Heart left ventricle (tissue), 16 donors: ENCODE data around the gene CCL3. TPM values are rescaled to one million over a fixed set of nuclear protein-coding genes. Genes with fewer than 3 reads are reported as not detected.

Experiments used
- ATAC-seq, 4 donors: fragments of 200-7000 bp; cut with Tn5 transposase; one replicate each; pipeline ENCODE4 v1.9.1; 2020 to 2022; ENCODE audit warnings: moderate library complexity in 4 of 4, mild to moderate bottlenecking in 3 of 4, moderate number of reproducible peaks in 1 of 4
- DNase-seq, 5 donors: peaks; one replicate each; pipeline ENCODE4 v3.0.0-alpha.2; 2020
- H3K27ac ChIP-seq, 12 donors: fragments of 200-600 bp; sonication (generic) in 4 of 12; one replicate each; pipeline versions ENCODE4 v1.5.0 to v1.8.0; 2016 to 2022; ENCODE audit warnings: mild to moderate bottlenecking in 2 of 12
- H3K27me3 ChIP-seq, 9 donors: fragments of 200-600 bp; sonication (generic) in 2 of 9; one replicate each; pipeline versions ENCODE4 v1.5.1 to v1.8.0; 2016 to 2022; ENCODE audit warnings: mild to moderate bottlenecking in 3 of 9
- H3K36me3 ChIP-seq, 9 donors: fragments of 200-600 bp; sonication (generic) in 2 of 9; one replicate each; pipeline versions ENCODE4 v1.5.0 to v1.8.0; 2018 to 2022; ENCODE audit warnings: mild to moderate bottlenecking in 2 of 9
- H3K4me1 ChIP-seq, 12 donors: fragments of 200-600 bp; sonication (generic) in 4 of 12; one replicate each; pipeline versions ENCODE4 v1.5.0 to v1.8.0; 2016 to 2022; ENCODE audit warnings: mild to moderate bottlenecking in 3 of 12
- H3K4me3 ChIP-seq, 12 donors: fragments of 200-600 bp; sonication (generic) in 4 of 12; one replicate each; pipeline versions ENCODE4 v1.5.0 to v1.8.0; 2017 to 2022; ENCODE audit warnings: mild to moderate bottlenecking in 9 of 12, moderate library complexity in 4 of 12
- H3K9me3 ChIP-seq, 12 donors: fragments of 200-600 bp; sonication (generic) in 4 of 12; one replicate each; pipeline versions ENCODE4 v1.5.0 to v1.8.0; 2016 to 2022; ENCODE audit warnings: mild to moderate bottlenecking in 1 of 12
- CTCF ChIP-seq, 12 donors: fragments of 200-600 bp; sonication (generic) in 4 of 12; IDR thresholded peaks; one replicate each; pipeline versions ENCODE4 v1.5.0 to v1.8.0; 2018 to 2022; ENCODE audit warnings: antibody characterized with exemption in 12 of 12, mild to moderate bottlenecking in 5 of 12
- POLR2A ChIP-seq, 2 donors: fragments of 450-650 bp; IDR thresholded peaks; one replicate each; pipeline ENCODE4 v1.6.1; 2017; ENCODE audit warnings: antibody characterized with exemption in 2 of 2, mild to moderate bottlenecking in 2 of 2, moderate library complexity in 2 of 2
- WGBS, 4 donors: extraction: QIAGEN DNeasy Blood & Tissue Kit in 2 of 4; methylation state at CpG; one replicate each; pipeline versions ENCODE4 v1.1.5 to v1.1.7; 2013 to 2018; 5-methylcytosine and 5-hydroxymethylcytosine counted together
- intact Hi-C, 10 donors: fragments of 100-400 bp; cut with DNase I; formaldehyde crosslinking; loops; one replicate each; pipeline versions ENCODE4 v1.11.1 to v1.14.2; 2022
- long read RNA-seq, 3 donors: library from polyadenylated mRNA; unstranded; transcript quantifications; one replicate each; pipeline ENCODE4 v2.0.0, GENCODE V29; 2020 to 2021
- polyA plus RNA-seq, 2 donors: library from polyadenylated mRNA; stranded (reverse); fragments of 200-250 nt; gene quantifications; one replicate each; pipeline ENCODE4 v1.2.3, GENCODE V29; 2013
- total RNA-seq, 9 donors: library from RNA; depleted of rRNA in 2 of 9; stranded (reverse); fragments of >200 nt in 2 of 9; fragmentation: NEBNext Ultra II Directional in 3 of 9; extraction: Animal tissue kit (Norgen Biotek cat#: 25700) in 3 of 9; gene quantifications; one replicate each; pipeline versions ENCODE4 v1.1.0 to v1.2.4, GENCODE V29; 2016 to 2023
- donor health status: ischemic (EF 13 %, LVEDD 7.1; RV severe dilation, severe dysfunction).
- donor health status: healthy with polysubstance abuse.
- donor health status: DM: no; HTN: yes; CAD: no.
- donor health status: DM: no; HTN: no; CAD: no.
- donor health status: ischemic (EF 25% LVEDD 6.9; RV normal size, moderate dysfunction).
- donor health status: ischemic (EF 25% LVEDD 5.7; RV mildly dilated, moderate dysfunction).
- donor health status: healthy.
- donor health status: DM: yes; HTN: yes; CAD: no.
- donor health status: ischemic (EF 35%, LVEDD 5.7; RV mildly dilated, moderate dysfunction).
- donor health status: nonischemic (EF 11% LVEDD 7.7; RV severe dilation, severe dysfunction).
- donor health status: DM: yes; HTN: yes; CAD: no.
- donor health status: PGD.
- donor health status: ischemic (EF 29% LVEDD 5.4; RV normal size, mild dysfunction).
- donor health status: nonischemic (EF 23%, LVEDD 6.1; RV moderate dilation, normal function).

CCL3 gene
- 10 to 100 TPM in 1 of 9 donors, 1 to 10 TPM in 1, under 1 TPM in 4, not detected in 3; 0.21 to 22.5 (median 0.65) TPM for total RNA-seq
- under 1 TPM; 0.30 to 0.61 TPM for polyA plus RNA-seq
- long read RNA-seq, donor 1 = 0 reads
- long read RNA-seq, donor 2 = 0 reads
- long read RNA-seq, donor 3, partial matches to known transcripts = 0 of 1 reads
- long read RNA-seq, donor 3, other reads (novel, unspliced or antisense) = 0 of 1 reads

DNA sequence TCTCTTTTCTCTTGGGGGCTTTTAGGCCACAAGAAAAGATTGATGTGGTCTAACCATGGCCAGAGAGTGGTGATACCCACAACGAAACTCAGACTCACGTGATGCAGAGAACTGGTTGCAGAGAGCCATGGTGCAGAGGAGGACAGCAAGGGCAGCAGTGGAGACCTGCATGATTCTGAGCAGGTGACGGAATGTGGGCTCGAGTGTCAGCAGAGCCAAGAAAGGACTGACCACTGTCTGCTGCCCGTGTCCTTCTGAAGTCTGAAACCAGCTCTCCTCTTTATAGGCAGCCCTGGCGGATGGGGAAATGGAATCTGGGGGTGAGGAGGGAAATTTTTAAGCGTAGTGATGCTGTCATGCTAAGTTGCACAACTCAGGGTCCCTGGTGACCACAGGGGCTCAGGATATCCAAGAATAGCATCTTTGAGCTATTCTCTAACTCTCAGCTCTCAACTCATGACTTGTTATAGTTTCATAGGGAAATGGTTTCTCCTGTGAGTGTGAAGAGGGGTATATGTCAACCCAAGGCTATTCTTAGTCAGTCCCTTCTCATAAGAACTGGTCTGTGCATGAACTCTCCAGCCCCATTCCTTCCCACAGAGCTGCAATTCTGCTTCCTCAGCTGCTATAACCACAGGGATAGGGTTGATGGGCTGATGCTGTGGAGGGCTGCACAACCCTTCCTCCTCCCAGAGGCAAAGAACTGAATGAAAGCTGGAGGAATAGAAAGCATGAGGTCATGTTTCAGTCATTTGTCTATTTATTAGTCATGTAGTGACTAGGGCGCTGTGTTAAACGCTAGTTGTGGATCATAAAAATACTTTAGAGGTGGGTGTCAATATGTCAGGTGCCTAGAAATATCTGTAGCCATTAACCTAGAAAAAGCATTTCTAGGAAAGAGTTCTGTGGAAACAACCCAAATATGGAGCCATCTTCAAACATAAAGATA, at the start of gene CCL3:
TSS of gene CCL3 (minus strand) at position 256 of the 949 bp plus-strand sequence. CDS start at position 171, 85 bp downstream.
- Histone ChIP-seq H3K27ac (peak within 1 kb of the TSS in 2 of 12 donors; percentile 8 to 69), H3K27me3 (peaks cover 0 to 8% (median 0%) of the 10 kb centered on the region in 9 donors), H3K4me1 (peaks cover 0 to 44% (median 0%) of the 10 kb centered on the region in 12 donors), H3K4me3 (peak within 1 kb of the TSS in 1 of 12 donors; percentile 38), H3K36me3 (no peaks in the 10 kb centered on the region), H3K9me3 (no peaks in the 10 kb centered on the region)
- 66 to 78% (median 70%) methylated on average over 9 of the region's 9 CpGs for WGBS, 4 donors
- intact Hi-C loops = no loop called here
- ATAC-seq (peak; percentile 19 to 82 (median 72)), DNase-seq (peak in 2 of 5 donors; percentile 30 to 38)
- TF ChIP-seq CTCF (IDR thresholded peaks at IDR 0.05) (no peak), POLR2A (IDR thresholded peaks at IDR 0.05) (no peak)

DNA sequence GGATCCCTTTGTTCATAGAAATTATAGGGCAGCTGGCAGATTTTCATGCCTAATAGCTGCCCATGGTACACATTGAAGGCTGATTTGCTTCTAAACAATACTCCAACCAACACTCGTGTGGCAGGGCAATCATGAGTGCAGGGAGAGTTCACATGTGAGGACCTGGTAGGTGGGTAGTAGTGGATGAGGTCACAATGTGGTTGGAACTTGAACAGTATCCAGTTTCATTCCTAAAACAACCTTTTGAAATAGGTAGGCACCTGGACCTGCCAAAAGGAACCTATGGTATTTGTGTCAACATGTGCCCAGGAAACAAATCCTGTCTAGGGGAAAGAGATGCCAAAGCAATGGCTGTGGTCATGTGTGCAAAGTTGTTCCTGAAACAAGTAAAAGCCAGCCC, 46.5 kb upstream of the CCL3 start:
- no peak for DNase-seq
- Histone ChIP-seq H3K4me3 (no peak overlapping the region), H3K27me3 (peaks cover 0 to 31% (median 0%) of the 10 kb centered on the region in 9 donors), H3K4me1 (peaks cover 0 to 12% (median 0%) of the 10 kb centered on the region in 12 donors), H3K36me3 (no peaks in the 10 kb centered on the region), H3K27ac (no peak overlapping the region), H3K9me3 (no peaks in the 10 kb centered on the region)
- no peak for TF ChIP-seq POLR2A (IDR thresholded peaks at IDR 0.05)
- TF ChIP-seq CTCF (IDR thresholded peaks at IDR 0.05) = no peak
- 76 to 82% (median 81%) methylated on average over 1 of the region's 1 CpG for WGBS, 4 donors
- no peak for ATAC-seq
- intact Hi-C loops = no loop called here

GRCh38 chr17:36136036-36136435, 46.1 kb upstream of the CCL3 start:
- Histone ChIP-seq H3K4me3 (no peak overlapping the region), H3K4me1 (peaks cover 0 to 15% (median 0%) of the 10 kb centered on the region in 12 donors), H3K27ac (no peak overlapping the region), H3K36me3 (no peaks in the 10 kb centered on the region), H3K27me3 (peaks cover 0 to 31% (median 0%) of the 10 kb centered on the region in 9 donors), H3K9me3 (no peaks in the 10 kb centered on the region)
- DNase-seq (no peak), ATAC-seq (no peak)
- TF ChIP-seq CTCF (IDR thresholded peaks at IDR 0.05) (no peak), POLR2A (IDR thresholded peaks at IDR 0.05) (no peak)
- 86 to 100% (median 89%) methylated on average over 1 of the region's 1 CpG for WGBS, 4 donors
- intact Hi-C loops = no loop called here

DNA sequence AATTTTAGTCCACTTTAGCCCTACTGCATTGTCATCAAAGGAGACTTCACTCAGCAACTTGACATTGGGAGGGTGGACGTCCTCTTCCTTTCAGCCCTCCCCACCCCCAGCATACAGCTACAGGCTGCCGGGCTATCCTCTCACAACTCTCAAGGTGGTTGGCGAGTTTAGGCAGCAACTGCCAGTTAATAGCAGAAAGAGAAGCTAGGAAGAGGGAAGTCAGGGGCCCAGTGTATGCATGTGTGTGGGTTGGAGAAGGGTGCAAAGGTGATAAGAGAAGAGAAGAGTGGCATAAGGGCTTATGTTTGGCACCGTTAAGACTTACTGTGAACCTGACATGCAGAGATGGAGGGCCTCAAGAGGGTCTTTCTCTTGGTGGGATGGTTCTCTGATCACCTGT, 45.5 kb upstream of the CCL3 start:
- ATAC-seq = no peak
- Histone ChIP-seq H3K27ac (no peak overlapping the region), H3K27me3 (peaks cover 0 to 31% (median 0%) of the 10 kb centered on the region in 9 donors), H3K9me3 (no peaks in the 10 kb centered on the region), H3K36me3 (no peaks in the 10 kb centered on the region), H3K4me1 (peaks cover 0 to 21% (median 0%) of the 10 kb centered on the region in 12 donors), H3K4me3 (no peak overlapping the region)
- DNase-seq = no peak
- 72 to 90% (median 78%) methylated on average over 4 of the region's 4 CpGs for WGBS, 4 donors
- TF ChIP-seq POLR2A (IDR thresholded peaks at IDR 0.05) = no peak
- no peak for TF ChIP-seq CTCF (IDR thresholded peaks at IDR 0.05)
- intact Hi-C loops = no loop called here
